AG09319 (cell line): ENCODE measurements around the gene SREK1IP1.
A peak's percentile ranks its signal among the peaks of the same experiment; 100 is the strongest.

Experiments used
- DNase-seq: peaks from one replicate; pipeline ENCODE4 v3.0.0-alpha.2; 2010; ENCODE audit warnings: low read depth; ENCODE audit errors: extremely low read depth
- TF ChIP-seq, protein P1 (sequence below): IDR thresholded peaks from 2 replicates; pipeline ENCODE4 v1.5.1; 2011; ENCODE audit warnings: low read depth, mild to moderate bottlenecking, inconsistent platforms, low read length, moderate library complexity

The SREK1IP1 gene

DNA sequence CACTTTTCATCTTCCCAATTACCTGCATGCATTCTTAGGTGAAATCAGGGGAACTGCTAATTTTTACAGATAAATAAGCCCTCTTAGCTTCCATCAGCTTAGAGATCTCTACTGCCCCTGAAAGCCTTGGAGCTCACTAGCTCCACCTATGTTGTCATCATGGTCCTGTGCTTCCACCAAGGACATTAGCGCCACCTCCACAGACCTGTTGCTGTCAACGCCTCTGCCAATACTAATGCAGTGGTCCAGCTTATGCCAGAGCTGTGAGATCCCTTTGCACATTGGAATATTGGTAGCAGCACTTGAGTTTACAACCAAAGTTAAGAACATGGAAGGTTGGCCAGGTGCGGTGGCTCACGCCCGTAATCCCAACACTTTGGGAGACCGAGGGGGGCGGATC, 85.9 kb downstream of the SREK1IP1 start:
- DNase-seq, result no peak
- TF ChIP-seq, protein P1, sequence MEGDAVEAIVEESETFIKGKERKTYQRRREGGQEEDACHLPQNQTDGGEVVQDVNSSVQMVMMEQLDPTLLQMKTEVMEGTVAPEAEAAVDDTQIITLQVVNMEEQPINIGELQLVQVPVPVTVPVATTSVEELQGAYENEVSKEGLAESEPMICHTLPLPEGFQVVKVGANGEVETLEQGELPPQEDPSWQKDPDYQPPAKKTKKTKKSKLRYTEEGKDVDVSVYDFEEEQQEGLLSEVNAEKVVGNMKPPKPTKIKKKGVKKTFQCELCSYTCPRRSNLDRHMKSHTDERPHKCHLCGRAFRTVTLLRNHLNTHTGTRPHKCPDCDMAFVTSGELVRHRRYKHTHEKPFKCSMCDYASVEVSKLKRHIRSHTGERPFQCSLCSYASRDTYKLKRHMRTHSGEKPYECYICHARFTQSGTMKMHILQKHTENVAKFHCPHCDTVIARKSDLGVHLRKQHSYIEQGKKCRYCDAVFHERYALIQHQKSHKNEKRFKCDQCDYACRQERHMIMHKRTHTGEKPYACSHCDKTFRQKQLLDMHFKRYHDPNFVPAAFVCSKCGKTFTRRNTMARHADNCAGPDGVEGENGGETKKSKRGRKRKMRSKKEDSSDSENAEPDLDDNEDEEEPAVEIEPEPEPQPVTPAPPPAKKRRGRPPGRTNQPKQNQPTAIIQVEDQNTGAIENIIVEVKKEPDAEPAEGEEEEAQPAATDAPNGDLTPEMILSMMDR, result no peak

DNA sequence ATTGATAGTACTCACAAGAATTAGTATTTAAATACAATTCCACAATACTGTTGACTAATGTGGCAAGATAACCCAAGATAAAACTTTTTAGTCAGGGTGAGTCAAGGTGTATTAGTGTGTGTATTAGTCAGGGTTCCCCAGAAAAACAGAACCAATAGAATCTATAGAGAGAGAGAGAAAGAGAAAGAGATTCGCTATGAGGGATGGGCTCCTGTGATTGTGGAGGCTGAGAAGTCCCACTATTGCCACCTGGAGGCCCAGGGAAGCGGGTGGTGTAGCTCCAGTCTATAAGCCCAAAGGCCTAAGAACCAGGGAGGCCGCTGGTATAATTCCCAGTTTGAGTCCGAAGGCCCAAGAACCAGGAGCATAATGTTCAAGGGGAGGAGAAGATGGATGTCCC, 88.2 kb downstream of the SREK1IP1 start:
- TF ChIP-seq, protein P1, result peak; percentile 12; the same call in 1 of the 2 replicates
- DNase-seq, result no peak

DNA sequence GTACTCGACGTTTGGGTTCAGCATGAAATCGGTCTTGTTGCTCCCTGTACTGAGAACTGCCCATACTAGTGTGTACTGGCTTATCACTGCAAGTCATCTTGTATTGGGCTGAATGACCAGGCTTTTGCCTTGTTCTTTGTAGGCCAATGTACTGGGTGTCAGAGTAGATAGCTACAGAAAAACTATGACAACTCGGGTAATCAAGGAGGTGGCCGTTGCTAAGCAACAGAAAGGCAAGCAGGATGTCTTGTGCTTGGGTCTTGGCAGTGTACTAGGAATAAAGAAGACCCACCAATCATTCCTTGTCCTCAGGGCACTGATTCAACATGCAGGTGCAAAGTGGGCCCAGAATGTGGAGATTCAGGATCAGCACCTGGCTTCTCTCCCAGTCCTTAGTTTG, 90.1 kb downstream of the SREK1IP1 start:
- TF ChIP-seq, protein P1, result no peak
- no peak for DNase-seq

DNA sequence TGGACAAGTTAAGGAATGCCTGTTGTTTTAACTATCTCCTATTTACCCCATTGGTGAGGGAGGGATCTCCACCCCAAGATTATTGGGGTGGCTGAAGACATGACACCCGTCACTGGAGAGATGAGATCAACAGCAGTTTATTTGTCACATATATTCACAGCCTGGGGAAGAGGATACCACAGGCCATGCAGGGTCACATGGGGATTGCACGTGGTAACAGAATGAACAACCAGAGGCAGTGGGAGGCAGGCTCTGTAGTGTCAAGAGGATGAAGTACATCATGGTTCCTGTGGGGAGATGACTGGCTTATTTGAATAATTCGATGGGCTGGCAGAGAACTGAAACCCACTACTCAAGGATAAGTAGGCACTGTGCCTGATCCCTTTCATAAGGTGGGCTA, 96.8 kb downstream of the SREK1IP1 start:
- TF ChIP-seq, protein P1, result no peak
- no peak for DNase-seq

DNA sequence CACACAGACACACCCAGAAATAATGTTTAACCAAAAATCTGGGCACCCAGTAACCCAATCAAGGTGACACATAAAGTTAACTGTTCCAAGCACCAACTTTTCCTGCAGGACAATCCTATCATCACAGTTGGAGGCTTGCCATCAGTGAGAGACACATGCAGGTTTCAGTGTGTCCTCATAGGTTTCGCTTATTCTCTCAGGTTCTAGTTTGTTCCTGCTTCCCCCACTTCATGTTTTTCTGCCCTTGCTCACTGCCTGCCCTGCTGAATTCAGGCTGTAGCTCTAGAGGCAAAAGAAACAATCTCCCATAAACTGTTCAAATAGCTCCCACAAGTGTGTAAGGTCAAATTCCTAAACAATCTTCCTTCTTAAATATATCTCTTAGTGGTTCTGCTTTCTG, 98.2 kb downstream of the SREK1IP1 start:
- DNase-seq, result no peak
- TF ChIP-seq, protein P1, result no peak
